GM12801 (cell line): Measurements from ENCODE around the gene PIGO.

ENCODE experiments used
- CTCF ChIP-seq: IDR thresholded peaks from one replicate; pipeline ENCODE4 v1.5.1; 2011; ENCODE audit warnings: control low read depth; ENCODE audit not compliant: insufficient read length; ENCODE audit errors: extremely low read depth

PIGO gene

GRCh38 chr9:35085078-35085477 lies 11.3 kb downstream of the PIGO start:
- TF ChIP-seq CTCF = no peak

GRCh38 chr9:35079426-35080341 lies 16.7 kb downstream of the PIGO start, which contains the start of gene FANCG:
FANCG (minus strand) TSS chr9:35079942; CDS start chr9:35079524, 418 bp downstream.
- TF ChIP-seq CTCF = no peak

- TF ChIP-seq CTCF = no peak
Measured at GRCh38 chr9:35079041-35079425, 17.4 kb downstream of the PIGO start.

GRCh38 chr9:35078066-35078465 lies 18.3 kb downstream of the PIGO start:
- TF ChIP-seq CTCF = no peak

- no peak for TF ChIP-seq CTCF
Measured at GRCh38 chr9:35076848-35077247, 19.5 kb downstream of the PIGO start.

- no peak for TF ChIP-seq CTCF
Measured at GRCh38 chr9:35075358-35075757, 21.0 kb downstream of the PIGO start.

GRCh38 chr9:35074791-35075190 lies 21.6 kb downstream of the PIGO start:
- no peak for TF ChIP-seq CTCF
